ENCODE measurements around the gene YARS1.

GRCh38 chr1:32782086-32782485 lies 35.1 kb downstream of the YARS1 start:
- TF ChIP-seq, protein P1, sequence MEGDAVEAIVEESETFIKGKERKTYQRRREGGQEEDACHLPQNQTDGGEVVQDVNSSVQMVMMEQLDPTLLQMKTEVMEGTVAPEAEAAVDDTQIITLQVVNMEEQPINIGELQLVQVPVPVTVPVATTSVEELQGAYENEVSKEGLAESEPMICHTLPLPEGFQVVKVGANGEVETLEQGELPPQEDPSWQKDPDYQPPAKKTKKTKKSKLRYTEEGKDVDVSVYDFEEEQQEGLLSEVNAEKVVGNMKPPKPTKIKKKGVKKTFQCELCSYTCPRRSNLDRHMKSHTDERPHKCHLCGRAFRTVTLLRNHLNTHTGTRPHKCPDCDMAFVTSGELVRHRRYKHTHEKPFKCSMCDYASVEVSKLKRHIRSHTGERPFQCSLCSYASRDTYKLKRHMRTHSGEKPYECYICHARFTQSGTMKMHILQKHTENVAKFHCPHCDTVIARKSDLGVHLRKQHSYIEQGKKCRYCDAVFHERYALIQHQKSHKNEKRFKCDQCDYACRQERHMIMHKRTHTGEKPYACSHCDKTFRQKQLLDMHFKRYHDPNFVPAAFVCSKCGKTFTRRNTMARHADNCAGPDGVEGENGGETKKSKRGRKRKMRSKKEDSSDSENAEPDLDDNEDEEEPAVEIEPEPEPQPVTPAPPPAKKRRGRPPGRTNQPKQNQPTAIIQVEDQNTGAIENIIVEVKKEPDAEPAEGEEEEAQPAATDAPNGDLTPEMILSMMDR (IDR thresholded peaks at IDR 0.05; ENCODE audit: poor library complexity, severe bottlenecking) = no peak
- no peak for TF ChIP-seq EP300 (conservative IDR thresholded peaks at IDR 0.05; ENCODE audit: poor library complexity, severe bottlenecking)
- TF ChIP-seq POLR2AphosphoS5 (IDR thresholded peaks at IDR 0.05) = no peak
- TF ChIP-seq EZH2 (IDR thresholded peaks at IDR 0.05; ENCODE audit: borderline replicate concordance, insufficient read depth, low read length, poor library complexity, severe bottlenecking) = no peak

Measured in neural cell (in vitro differentiated cells).